Skeletal muscle satellite cell (primary cell): ENCODE measurements around the gene PLEKHG7.

Source experiments
- H3K27me3 ChIP-seq: 2 replicates; pipeline ENCODE4 v1.7.0; 2013; ENCODE audit warnings: low read length; ENCODE audit not compliant: control insufficient read depth, insufficient read depth
- H3K36me3 ChIP-seq: 2 replicates; pipeline ENCODE4 v1.7.0; 2013; ENCODE audit warnings: mild to moderate bottlenecking, control low read depth, low read length; ENCODE audit not compliant: insufficient read depth
- H3K4me1 ChIP-seq: 2 replicates; pipeline ENCODE4 v1.7.0; 2013; ENCODE audit warnings: low read length; ENCODE audit not compliant: control insufficient read depth, insufficient read depth
- H3K4me2 ChIP-seq: 2 replicates; pipeline ENCODE4 v1.7.0; 2013; ENCODE audit warnings: mild to moderate bottlenecking, low read length
- H3K4me3 ChIP-seq: 2 replicates; pipeline ENCODE4 v1.7.0; 2013; ENCODE audit warnings: low read length
- H3K9ac ChIP-seq: 2 replicates; pipeline ENCODE4 v1.7.0; 2013; ENCODE audit warnings: mild to moderate bottlenecking, low read depth, low read length, moderate library complexity
- H3K9me3 ChIP-seq: replicated peaks from 2 replicates; pipeline ENCODE4 v1.7.0; 2013; ENCODE audit warnings: mild to moderate bottlenecking, control low read depth, low read length

PLEKHG7 gene

DNA sequence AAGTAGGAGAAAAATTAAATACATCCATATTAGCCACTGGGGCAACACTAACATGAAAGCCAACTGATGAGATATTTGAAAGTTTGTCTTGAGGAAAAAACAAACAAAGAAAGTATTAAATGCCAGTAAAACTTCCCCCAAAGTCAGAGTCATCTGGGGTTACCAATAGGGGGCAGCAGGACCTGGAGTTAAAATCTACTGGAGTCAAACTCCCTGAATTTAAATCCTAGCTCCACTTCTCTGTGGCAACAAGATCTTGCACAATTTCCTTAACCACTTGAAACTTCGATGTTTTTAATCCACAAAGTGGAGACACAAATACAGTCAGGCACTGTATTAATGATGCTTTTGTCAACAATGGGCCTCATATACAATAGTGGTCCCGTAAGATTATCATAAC lies 14.4 kb downstream of the PLEKHG7 start:
- Histone ChIP-seq H3K27me3 (no peaks in the 10 kb centered on the region), H3K4me2 (no peak overlapping the region), H3K9me3 (no peaks in the 10 kb centered on the region), H3K4me3 (no peak overlapping the region), H3K36me3 (no peaks in the 10 kb centered on the region), H3K9ac (no peak overlapping the region), H3K4me1 (peaks cover 15% of the 10 kb centered on the region)

DNA sequence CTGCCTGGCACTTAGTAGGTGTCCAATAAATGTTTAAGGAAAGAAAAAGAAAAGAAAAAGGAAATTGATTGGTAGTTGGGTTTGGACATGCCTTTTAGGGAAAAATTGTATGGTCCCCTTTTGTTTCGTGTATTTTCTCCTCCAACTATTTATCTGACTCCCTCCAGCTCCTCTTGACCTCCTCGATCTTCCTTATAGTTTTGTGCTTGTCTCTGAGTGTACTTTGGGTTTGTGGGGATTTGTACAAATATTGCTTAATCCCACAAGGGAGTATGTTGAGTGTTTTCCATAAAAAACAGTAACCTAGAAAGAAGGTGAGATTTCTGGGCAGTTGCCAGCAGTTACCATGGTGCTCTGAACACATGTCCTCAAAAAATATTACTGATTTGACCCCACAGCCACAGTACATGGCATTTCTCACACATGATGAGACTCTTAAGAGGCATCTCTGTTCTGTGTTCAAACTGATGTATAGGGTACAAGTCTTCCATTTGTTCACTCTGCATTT lies 15.7 kb downstream of the PLEKHG7 start:
- Histone ChIP-seq H3K4me3 (no peak overlapping the region), H3K9ac (no peak overlapping the region), H3K36me3 (no peaks in the 10 kb centered on the region), H3K27me3 (no peaks in the 10 kb centered on the region), H3K4me2 (no peak overlapping the region), H3K9me3 (no peaks in the 10 kb centered on the region), H3K4me1 (peaks cover 15% of the 10 kb centered on the region)

DNA sequence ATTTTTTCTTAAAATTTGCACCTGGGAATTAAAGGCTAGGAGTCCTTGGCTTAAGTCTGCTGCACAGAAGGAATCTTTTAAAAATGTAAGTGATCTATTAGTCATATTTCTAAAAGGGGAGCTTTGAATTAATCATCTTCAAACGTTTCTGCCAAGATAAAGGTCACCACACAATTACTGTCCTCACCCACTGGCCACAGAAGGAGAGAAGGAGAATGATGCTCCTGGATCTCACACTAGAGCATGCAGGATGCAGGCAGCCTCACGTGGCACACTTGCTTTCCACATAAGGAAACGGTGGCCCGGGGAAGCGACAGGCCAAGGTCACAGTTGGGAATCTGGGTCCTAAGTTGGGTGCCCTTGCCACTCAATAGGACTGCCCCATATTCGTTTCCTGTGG lies 16.9 kb downstream of the PLEKHG7 start:
- Histone ChIP-seq H3K9ac (no peak overlapping the region), H3K27me3 (no peaks in the 10 kb centered on the region), H3K4me2 (no peak overlapping the region), H3K9me3 (peaks cover 5% of the 10 kb centered on the region), H3K4me3 (no peak overlapping the region), H3K4me1 (peaks cover 15% of the 10 kb centered on the region), H3K36me3 (no peaks in the 10 kb centered on the region)

DNA sequence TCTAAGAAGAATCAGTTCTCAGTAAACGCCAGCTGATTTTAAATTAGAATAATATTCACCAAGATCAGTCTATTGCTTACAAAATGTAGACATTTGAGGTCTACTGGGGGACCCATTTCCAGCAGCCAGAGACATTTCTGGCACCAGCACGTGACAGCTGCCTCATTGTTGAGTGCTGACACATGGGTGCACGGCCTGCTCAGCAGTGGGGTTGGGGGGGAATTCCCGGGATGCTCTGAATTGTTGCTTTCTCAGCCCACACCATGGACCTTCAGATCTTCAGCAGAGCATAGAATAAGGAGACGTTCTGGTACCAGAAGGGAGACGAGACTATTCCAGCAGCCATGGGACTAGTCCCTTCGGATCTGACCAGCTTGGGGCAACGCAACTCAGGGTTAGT lies 18.3 kb downstream of the PLEKHG7 start:
- Histone ChIP-seq H3K4me3 (no peak overlapping the region), H3K27me3 (no peaks in the 10 kb centered on the region), H3K9ac (no peak overlapping the region), H3K4me2 (no peak overlapping the region), H3K4me1 (peaks cover 15% of the 10 kb centered on the region), H3K9me3 (peaks cover 6% of the 10 kb centered on the region), H3K36me3 (no peaks in the 10 kb centered on the region)

DNA sequence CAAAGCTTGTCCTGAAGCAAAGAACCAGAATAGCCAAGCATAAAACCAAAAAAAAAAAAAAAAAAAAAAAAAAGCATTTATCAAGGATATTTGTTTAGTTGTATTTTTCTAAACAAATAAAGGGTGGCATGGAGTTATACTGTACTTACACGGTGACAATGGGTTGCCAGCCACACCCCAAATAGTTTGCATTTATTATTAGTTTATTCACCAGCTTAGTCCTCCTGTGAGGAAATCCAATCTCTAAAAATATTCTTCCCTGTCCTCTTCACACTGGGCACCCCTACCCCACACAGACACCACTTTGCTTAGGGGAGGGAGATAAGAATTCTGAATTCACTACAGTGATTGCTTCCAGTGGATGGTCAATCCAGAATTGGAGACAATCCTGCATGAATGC lies 18.9 kb downstream of the PLEKHG7 start:
- no peak overlapping the region for H3K4me2 ChIP-seq
- H3K9ac ChIP-seq: no peak overlapping the region
- no peaks in the 10 kb centered on the region for H3K27me3 ChIP-seq
- no peak overlapping the region for H3K4me3 ChIP-seq
- peaks cover 6% of the 10 kb centered on the region for H3K9me3 ChIP-seq
- H3K4me1 ChIP-seq: peaks cover 15% of the 10 kb centered on the region
- no peaks in the 10 kb centered on the region for H3K36me3 ChIP-seq

DNA sequence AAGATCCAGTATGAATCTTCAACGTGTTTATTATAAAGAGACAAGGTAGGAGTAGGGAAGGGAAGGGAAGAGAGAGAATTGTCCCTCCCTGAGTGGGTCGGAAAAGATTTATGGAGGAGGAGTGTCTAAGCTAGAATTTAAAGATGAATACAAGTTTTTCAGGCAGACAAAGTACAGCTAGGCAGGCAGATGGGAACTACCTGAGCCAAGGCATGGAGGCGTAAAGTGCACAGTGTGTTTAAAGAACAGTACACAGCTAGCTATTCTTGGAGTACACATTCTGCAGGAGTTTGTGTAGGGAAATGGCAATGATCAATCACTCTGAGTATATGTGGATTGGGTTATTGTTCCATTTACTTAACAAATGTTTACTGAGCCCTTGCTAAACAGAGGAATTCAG lies 20.1 kb downstream of the PLEKHG7 start:
- H3K9ac ChIP-seq: no peak overlapping the region
- H3K9me3 ChIP-seq: peaks cover 6% of the 10 kb centered on the region
- H3K4me1 ChIP-seq: peaks cover 13% of the 10 kb centered on the region
- H3K4me2 ChIP-seq: no peak overlapping the region
- no peaks in the 10 kb centered on the region for H3K36me3 ChIP-seq
- no peaks in the 10 kb centered on the region for H3K27me3 ChIP-seq
- no peak overlapping the region for H3K4me3 ChIP-seq

DNA sequence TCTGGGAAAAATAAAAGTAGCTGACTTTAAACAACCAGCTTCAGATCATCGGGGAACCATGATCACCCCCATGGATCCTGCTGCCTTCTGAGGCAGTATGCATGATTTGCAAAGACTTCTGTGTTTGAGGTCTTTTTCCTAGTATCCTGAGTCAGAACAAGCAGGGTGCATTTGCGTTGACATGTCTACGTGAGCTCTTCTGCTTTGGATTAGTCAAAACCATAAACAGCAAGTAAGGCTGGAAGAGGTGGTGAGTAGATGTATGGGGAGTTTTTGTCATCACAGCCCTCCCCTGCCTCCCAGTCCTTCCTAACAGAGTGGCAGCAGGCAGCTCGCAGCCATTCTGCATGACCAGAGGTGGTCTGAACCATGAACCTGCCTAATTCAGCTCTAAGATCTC lies 24.1 kb downstream of the PLEKHG7 start:
- H3K4me2 ChIP-seq: no peak overlapping the region
- H3K9ac ChIP-seq: no peak overlapping the region
- H3K36me3 ChIP-seq: no peaks in the 10 kb centered on the region
- H3K4me1 ChIP-seq: no peaks in the 10 kb centered on the region
- H3K27me3 ChIP-seq: no peaks in the 10 kb centered on the region
- no peak overlapping the region for H3K4me3 ChIP-seq
- H3K9me3 ChIP-seq: peaks cover 6% of the 10 kb centered on the region

DNA sequence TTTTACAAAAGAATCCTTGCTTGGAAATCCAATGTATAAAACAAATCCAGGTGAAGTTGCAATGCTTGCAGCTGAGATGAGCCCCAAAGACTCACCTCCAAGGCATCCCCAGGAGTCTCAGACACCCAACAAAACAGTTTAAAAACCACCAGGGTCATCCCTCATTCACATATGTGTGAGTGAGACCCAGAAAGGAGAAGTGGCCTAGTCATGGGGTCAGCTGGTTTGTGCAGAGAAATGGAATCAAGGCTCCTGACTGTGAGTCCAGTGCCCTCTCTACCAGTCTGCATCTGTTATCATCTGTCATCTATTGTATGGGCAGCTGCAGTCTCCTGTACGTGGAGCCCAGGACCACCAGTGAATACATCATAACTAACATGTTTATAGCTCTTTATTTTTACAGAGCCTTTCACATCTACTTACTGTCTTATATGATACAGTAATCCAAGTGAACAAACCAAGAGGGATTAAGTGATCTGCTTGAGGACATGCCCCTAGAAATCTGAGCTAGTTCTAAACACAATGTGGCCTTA lies 27.1 kb downstream of the PLEKHG7 start:
- Histone ChIP-seq H3K4me1 (peaks cover 4% of the 10 kb centered on the region), H3K9ac (no peak overlapping the region), H3K36me3 (no peaks in the 10 kb centered on the region), H3K4me2 (no peak overlapping the region), H3K4me3 (no peak overlapping the region), H3K9me3 (no peaks in the 10 kb centered on the region), H3K27me3 (no peaks in the 10 kb centered on the region)

DNA sequence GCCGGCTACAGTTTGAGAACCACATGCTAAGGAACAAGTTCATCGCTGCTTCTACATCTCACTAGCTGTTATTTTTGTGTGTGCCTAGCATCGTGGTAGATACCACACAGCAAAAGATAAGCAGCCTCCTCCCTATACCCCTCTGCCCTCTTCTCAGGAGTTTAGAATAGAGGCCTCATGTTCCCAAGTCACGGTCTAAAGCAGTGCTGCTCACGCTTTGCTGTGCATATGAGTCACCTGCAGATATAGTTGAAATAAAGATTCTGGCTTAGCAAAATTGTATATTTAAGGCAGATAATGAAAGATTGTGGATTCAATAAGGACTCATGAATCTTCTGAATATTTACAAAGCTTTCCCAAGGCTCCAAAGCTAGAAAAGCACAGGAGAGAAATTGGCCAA lies 28.0 kb downstream of the PLEKHG7 start:
- no peak overlapping the region for H3K9ac ChIP-seq
- H3K4me1 ChIP-seq: peaks cover 12% of the 10 kb centered on the region
- no peak overlapping the region for H3K4me2 ChIP-seq
- H3K36me3 ChIP-seq: no peaks in the 10 kb centered on the region
- no peaks in the 10 kb centered on the region for H3K9me3 ChIP-seq
- H3K27me3 ChIP-seq: no peaks in the 10 kb centered on the region
- H3K4me3 ChIP-seq: no peak overlapping the region

DNA sequence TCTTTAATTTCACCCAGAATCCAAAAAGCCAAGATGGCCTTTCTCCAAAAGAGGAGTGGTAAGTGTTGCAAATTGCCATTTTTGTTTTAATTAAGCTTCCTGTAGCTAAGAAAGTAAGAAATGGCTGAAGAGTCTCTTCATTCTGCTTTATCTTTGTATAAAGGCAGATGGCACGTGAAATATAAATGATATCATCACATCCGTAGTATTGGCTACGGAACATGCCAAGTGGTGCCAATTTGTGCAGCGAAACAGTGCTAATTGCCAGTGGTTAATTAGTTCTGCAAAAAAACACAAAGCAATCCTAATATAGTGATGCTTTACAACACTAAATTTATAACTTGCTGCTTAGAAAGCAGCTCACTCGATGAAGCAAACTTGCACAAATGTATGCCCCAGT lies 29.4 kb downstream of the PLEKHG7 start:
- H3K36me3 ChIP-seq: no peaks in the 10 kb centered on the region
- H3K4me2 ChIP-seq: no peak overlapping the region
- H3K4me1 ChIP-seq: peaks cover 16% of the 10 kb centered on the region
- no peaks in the 10 kb centered on the region for H3K9me3 ChIP-seq
- no peaks in the 10 kb centered on the region for H3K27me3 ChIP-seq
- H3K4me3 ChIP-seq: no peak overlapping the region
- H3K9ac ChIP-seq: no peak overlapping the region

DNA sequence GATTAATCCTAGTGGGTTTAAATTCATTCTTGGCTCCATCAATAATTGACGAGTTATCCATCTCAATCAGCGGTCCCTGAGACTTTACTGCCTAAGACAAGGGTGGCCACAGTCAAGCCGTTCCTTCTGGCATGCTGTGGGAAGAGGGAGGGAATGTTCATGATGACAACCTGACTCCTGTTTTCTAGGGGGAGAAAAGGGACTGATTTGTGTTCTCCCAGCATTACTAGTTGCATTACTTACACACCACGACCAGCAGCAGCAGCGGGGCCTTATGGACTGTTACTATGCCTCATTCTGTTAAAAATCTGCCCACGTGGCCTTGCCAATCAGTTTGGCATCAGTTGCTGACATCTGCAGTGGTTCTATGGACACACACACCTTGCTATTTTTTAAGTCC lies 29.9 kb downstream of the PLEKHG7 start:
- H3K9ac ChIP-seq: no peak overlapping the region
- no peaks in the 10 kb centered on the region for H3K9me3 ChIP-seq
- no peak overlapping the region for H3K4me3 ChIP-seq
- peaks cover 16% of the 10 kb centered on the region for H3K4me1 ChIP-seq
- H3K36me3 ChIP-seq: no peaks in the 10 kb centered on the region
- no peak overlapping the region for H3K4me2 ChIP-seq
- no peaks in the 10 kb centered on the region for H3K27me3 ChIP-seq

DNA sequence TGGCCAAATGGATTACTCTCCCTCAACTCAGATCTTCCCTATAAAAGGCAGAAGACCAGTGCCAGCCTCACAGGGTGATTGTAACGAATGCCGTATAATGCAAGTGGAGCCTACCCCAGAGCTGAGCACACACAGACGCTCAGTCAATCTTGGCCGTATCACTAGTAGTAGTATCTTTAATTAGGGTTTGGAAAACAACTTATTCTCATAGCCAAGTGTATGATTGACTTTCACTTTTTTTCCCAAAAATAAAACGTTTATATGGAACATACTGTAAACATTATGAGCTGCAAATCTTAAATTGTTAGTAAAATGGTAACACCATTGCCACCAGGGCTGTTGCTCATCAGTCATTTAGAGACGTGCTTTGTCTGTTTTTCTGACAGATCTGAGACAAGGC lies 30.4 kb downstream of the PLEKHG7 start:
- Histone ChIP-seq H3K4me2 (no peak overlapping the region), H3K9me3 (no peaks in the 10 kb centered on the region), H3K9ac (no peak overlapping the region), H3K4me3 (no peak overlapping the region), H3K27me3 (no peaks in the 10 kb centered on the region), H3K36me3 (no peaks in the 10 kb centered on the region), H3K4me1 (peaks cover 16% of the 10 kb centered on the region)
